ENCODE measurements around the gene C11orf24.
"Not testable (repeated sequence)": the region's sequence is repeated elsewhere in the genome, so short reads cannot be mapped to it uniquely, and the experiment has no call there.

C11orf24 gene

GRCh38 chr11:68243847-68244246, 27.9 kb downstream of the C11orf24 start:
- not testable (repeated sequence) for DNase-seq

- no peak for DNase-seq
Observed at GRCh38 chr11:68242616-68243015, 29.2 kb downstream of the C11orf24 start.

- DNase-seq = no peak
Observed at GRCh38 chr11:68231621-68232020, 40.2 kb downstream of the C11orf24 start.

- no peak for DNase-seq
Observed at GRCh38 chr11:68229601-68230000, 42.2 kb downstream of the C11orf24 start.

- DNase-seq = no peak
Observed at GRCh38 chr11:68226421-68226820, 45.4 kb downstream of the C11orf24 start.

GRCh38 chr11:68224606-68225005, 47.2 kb downstream of the C11orf24 start:
- no peak for DNase-seq

GRCh38 chr11:68223275-68223674, 48.5 kb downstream of the C11orf24 start:
- DNase-seq = no peak

GRCh38 chr11:68221406-68221805, 50.4 kb downstream of the C11orf24 start:
- no peak for DNase-seq

- peak; percentile 33 for DNase-seq
Observed at GRCh38 chr11:68216171-68216938, 55.4 kb downstream of the C11orf24 start.

GRCh38 chr11:68215524-68216170, 56.1 kb downstream of the C11orf24 start:
- DNase-seq = no peak

- no peak for DNase-seq
Observed at GRCh38 chr11:68215087-68215445, 56.7 kb downstream of the C11orf24 start.

GRCh38 chr11:68214173-68215086, 57.3 kb downstream of the C11orf24 start:
- no peak for DNase-seq

- DNase-seq = peak; percentile 92
Observed at GRCh38 chr11:68213555-68214172, 58.1 kb downstream of the C11orf24 start.

- DNase-seq = peak; percentile 32
Observed at GRCh38 chr11:68213135-68213515, 58.6 kb downstream of the C11orf24 start, which contains the start of gene KMT5B. KMT5B (minus strand) TSS chr11:68213296; CDS start chr11:68190076, 23,220 bp downstream.

- peak; percentile 70 for DNase-seq
Observed at GRCh38 chr11:68212421-68213134, 59.2 kb downstream of the C11orf24 start.

GRCh38 chr11:68211546-68211945, 60.2 kb downstream of the C11orf24 start:
- no peak for DNase-seq

Measured in NCI-H226 (cell line).